K562 treated with DMSO at 1 percent for 48 hours (cell line): ENCODE results near the gene DCAF10. TPM values are rescaled to one million over a fixed set of nuclear protein-coding genes. Genes with fewer than 3 reads are reported as not detected.

ENCODE experiments used
- total RNA-seq: library from RNA; unstranded; fragments of 300-600 nt; gene quantifications from 2 replicates; pipeline ENCODE4 v1.2.3, GENCODE V29; 2022; ENCODE audit warnings: low replicate concordance; ENCODE audit errors: extremely low read depth

Gene DCAF10, protein sequence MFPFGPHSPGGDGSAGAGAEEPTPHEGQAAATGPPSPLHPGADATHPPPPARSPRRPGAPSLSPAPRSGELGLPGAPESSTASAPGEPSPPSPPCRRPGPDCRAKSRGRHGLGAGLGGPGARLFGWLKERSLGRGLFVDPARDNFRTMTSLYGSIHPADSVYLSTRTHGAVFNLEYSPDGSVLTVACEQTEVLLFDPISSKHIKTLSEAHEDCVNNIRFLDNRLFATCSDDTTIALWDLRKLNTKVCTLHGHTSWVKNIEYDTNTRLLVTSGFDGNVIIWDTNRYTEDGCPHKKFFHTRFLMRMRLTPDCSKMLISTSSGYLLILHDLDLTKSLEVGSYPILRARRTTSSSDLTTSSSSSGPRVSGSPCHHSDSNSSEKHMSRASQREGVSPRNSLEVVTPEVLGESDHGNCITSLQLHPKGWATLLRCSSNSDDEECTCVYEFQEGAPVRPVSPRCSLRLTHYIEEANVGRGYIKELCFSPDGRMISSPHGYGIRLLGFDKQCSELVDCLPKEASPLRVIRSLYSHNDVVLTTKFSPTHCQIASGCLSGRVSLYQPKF
- total RNA-seq: not detected in 2 replicates

DNA sequence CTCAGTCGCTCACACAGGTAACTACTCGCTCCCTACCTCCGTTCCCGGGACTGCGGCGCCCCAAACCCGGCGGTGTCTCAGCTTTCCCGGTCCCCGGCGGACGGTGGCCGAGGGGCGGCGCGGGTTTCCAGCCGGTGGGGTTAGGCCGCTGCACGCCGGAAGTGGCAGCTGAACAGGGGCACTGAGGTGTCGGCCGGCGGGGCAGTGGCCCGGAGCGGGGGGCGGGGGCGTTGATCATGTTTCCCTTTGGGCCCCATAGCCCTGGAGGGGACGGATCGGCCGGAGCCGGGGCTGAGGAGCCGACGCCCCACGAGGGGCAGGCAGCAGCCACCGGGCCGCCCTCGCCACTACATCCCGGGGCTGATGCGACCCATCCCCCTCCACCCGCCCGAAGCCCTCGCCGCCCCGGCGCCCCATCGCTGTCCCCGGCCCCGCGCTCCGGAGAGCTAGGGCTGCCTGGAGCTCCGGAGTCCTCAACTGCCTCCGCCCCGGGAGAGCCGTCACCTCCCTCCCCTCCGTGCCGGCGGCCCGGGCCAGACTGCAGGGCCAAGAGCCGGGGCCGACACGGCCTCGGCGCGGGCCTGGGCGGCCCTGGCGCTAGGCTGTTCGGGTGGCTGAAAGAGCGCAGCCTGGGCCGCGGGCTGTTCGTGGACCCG lies at the start of gene DCAF10:
DCAF10 (plus strand) TSS at position 167 of the 656 bp plus-strand sequence; CDS start at position 237, 70 bp downstream.

GRCh38 chr9:37753489-37754190 lies 47.0 kb upstream of the DCAF10 start, which contains the start of gene TRMT10B:
TSS of gene TRMT10B (plus strand) at chr9:37753805. CDS start at chr9:37761932, 8,127 bp downstream.

GRCh38 chr9:37784616-37785483 lies 15.7 kb upstream of the DCAF10 start, which contains the start of gene EXOSC3:
TSS of gene EXOSC3 (minus strand) at chr9:37785064. CDS start at chr9:37785044, 20 bp downstream.

GRCh38 chr9:37903647-37904444 lies 103.2 kb downstream of the DCAF10 start, which contains the start of gene SLC25A51:
TSS of gene SLC25A51 (minus strand) at chr9:37904127. CDS start at chr9:37888550, 15,577 bp downstream.

Other genes starting within 250 kb of the DCAF10 start
- not detected in 2 replicates for gene FBXO10, start 224.4 kb upstream of the DCAF10 start, total RNA-seq
- not detected in 2 replicates for gene TOMM5, start 208.2 kb upstream of the DCAF10 start, total RNA-seq
- gene FRMPD1, start 149.8 kb upstream of the DCAF10 start, total RNA-seq: not detected in 2 replicates
- gene TRMT10B, start 47.0 kb upstream of the DCAF10 start, total RNA-seq: not detected in 2 replicates
- not detected in 2 replicates for gene EXOSC3, start 15.7 kb upstream of the DCAF10 start, total RNA-seq
- not detected in 2 replicates for gene SLC25A51, start 103.3 kb downstream of the DCAF10 start, total RNA-seq